Esophagus muscularis mucosa (tissue), 3 donors: ENCODE data around the gene CAMK1D.

Source experiments
- POLR2A ChIP-seq: fragments of 450-650 bp; IDR thresholded peaks from one replicate; pipeline ENCODE4 v1.6.1; 2017; ENCODE audit warnings: antibody characterized with exemption, moderate library complexity, mild to moderate bottlenecking, low read depth
- TF ChIP-seq, protein P1 (sequence below), 3 experiments: fragments of 200-600 bp in 2 of 3; fragments of 450-650 bp in 1 of 3; sonication (generic) in 2 of 3; IDR thresholded peaks; one replicate each; pipeline ENCODE4 v1.5.1; 2017 to 2019; ENCODE audit warnings: antibody characterized with exemption in 3 of 3, mild to moderate bottlenecking in 2 of 3, moderate library complexity in 1 of 3

DNA sequence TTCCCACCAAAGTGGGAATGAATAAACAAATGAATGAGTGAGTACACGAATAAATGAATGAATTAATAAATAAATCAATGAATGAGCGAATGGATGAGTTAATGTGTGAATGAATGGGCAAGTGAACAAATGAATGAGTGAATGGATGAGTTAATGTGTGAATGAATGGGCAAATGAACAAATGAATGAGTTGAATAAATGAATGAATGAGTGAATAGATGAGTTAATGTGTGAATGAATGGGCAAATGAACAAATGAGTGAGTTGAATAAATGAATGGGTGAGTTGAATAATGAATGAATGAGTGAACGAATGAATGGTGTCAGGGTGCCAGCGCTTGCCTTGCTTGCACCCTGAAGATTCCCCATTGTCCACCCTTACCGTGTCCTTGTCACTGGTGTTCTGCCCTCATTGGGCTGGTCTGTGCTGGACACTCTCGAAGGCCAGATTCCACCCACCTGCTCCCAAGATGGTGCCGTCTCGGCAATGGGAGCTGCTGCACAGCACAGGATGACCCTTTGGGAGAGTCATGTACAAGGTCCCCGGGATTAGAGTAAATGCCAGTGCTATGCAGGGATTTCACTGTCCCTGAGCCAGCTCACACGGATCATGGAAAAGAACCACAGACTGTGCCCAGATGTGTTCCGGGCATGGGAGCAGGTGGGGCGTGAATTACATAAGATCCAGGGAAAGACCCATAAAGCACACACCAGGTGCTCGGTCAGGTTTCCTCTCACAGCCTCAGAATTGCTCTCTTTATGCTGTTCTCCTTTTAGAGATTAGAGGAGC lies 83.2 kb downstream of the CAMK1D start:
- no peak for TF ChIP-seq POLR2A
- TF ChIP-seq, protein P1, sequence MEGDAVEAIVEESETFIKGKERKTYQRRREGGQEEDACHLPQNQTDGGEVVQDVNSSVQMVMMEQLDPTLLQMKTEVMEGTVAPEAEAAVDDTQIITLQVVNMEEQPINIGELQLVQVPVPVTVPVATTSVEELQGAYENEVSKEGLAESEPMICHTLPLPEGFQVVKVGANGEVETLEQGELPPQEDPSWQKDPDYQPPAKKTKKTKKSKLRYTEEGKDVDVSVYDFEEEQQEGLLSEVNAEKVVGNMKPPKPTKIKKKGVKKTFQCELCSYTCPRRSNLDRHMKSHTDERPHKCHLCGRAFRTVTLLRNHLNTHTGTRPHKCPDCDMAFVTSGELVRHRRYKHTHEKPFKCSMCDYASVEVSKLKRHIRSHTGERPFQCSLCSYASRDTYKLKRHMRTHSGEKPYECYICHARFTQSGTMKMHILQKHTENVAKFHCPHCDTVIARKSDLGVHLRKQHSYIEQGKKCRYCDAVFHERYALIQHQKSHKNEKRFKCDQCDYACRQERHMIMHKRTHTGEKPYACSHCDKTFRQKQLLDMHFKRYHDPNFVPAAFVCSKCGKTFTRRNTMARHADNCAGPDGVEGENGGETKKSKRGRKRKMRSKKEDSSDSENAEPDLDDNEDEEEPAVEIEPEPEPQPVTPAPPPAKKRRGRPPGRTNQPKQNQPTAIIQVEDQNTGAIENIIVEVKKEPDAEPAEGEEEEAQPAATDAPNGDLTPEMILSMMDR (IDR thresholded peaks at IDR 0.05): no peak
